Activated naive CD4-positive, alpha-beta T cell treated with anti-CD3 and anti-CD28 coated beads, Interleukin-2, amount 50 U/mL, for 16 hours (primary cell): Measurements from ENCODE around the gene LAMTOR2.

Experiments
- DNase-seq: peaks from one replicate; pipeline ENCODE4 v3.0.0-alpha.2; 2020

Gene LAMTOR2

DNA sequence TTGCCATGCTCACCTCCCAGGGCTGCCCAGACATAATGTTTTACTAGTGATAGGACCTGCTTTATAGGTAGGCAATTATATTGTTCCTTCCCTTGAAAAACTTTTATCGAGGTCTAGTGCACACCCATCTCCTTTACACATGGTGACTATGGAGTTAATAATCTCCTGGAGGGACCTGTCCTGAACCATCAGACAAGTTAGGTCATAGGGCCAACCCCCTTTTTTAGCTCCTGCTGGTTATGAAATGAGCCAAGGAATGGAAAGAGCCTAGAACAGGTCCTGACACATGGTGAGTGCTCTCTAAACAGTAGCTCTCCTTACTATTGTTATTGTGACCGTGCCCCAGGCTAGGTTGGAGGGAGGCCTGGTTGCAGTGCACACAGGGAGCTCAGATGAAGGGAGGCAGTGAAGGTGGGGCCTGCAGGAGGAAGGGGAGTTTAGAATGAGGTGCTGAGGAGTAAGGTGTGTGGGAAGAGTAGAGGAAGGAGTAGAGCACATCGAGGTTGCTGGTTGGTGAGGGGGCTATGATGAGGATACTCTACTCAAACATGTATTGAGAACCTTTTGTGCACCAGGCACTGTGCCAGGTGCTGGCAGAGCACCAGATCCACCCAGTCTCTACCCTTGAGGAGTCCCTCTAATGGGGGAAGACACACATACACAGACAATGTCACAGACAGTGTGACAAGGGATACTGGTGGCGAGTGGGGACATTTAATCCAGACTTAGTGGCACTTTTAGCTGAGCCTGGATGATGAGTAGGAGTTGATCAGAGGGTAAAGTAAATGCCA lies 45.8 kb downstream of the LAMTOR2 start:
- no peak for DNase-seq

DNA sequence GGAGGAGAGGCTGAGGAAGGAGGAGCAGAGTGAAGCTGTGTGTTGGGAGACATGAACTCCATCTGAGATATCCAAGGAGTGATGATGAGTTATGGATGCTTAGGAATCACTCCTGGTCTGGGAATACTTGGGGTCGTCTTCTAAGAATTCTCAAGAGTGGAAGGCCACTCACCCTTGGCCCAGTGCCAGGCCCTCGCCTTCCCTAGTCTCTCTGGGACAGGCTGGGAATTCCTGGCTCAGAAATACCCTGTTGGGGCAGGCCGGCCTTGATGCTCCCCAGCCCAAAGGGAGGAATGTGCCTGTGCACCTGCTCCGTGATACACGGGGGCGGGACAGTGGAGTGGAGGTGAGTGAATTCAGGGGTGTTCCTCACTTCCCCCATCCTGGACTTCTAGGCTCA lies 47.3 kb downstream of the LAMTOR2 start:
- DNase-seq: no peak

DNA sequence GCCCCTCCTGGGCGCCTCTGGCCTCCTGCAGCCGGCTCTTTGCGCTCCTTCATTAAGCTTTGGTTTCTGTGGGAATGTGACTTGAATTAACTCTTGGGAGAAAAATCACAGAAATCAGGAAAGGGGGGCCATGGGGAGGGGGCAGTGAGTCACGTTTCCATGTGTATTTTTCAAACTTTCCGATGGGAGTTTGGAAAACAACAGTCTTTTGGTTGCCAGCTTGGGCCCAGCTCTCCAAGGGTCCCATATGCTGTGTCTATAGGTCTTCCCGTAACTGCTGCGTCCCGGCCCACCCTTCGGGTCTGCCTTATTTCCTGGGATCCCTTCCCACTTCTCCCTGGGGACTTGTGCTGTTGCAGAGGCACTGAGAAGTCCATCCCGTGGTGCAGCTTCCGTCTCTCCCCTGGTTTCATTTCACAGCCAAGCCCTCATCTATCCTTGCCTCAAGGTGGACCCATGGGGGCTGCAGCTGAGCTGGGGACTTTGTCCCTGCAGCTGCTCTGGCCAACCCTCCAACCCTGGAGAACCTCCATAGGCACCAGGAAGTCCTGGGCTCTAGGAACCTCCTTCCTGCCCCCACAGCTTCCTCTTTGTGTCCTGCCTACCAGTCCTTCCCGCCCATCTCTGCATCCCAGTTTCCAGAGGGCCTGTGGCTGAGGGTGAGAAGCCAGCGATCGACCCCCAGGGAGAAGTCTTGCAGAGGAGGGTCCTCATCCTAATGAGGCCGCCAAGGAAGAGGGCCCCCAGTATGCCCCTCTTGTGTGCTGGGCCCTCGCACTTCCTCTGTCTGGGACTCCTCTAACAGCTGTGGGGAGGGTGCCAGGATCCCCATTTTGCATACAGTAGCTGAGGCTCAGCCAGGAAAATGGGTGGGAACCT lies 48.3 kb downstream of the LAMTOR2 start:
- DNase-seq: no peak

DNA sequence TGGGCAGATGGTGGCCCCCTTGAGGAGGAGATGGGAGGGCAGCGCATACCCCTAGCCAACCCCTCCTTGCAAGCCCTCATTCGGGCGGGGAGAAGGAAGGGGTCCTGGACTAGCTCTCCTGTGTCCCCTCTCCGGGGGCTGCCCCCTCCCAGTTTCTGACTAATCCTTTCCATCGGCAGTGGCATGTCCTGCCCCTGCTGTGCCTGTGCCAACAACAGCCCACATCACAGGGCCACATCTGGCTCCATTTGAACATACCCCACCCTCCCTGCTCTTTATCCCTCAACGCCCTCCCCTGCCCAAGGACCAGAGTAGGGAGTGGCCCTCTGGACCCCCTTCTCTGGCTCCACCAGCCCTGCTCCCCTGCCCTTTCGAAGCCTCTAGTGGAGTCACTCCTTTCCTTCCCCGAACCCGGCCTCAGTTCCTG lies 49.0 kb downstream of the LAMTOR2 start:
- peak; percentile 33 for DNase-seq

DNA sequence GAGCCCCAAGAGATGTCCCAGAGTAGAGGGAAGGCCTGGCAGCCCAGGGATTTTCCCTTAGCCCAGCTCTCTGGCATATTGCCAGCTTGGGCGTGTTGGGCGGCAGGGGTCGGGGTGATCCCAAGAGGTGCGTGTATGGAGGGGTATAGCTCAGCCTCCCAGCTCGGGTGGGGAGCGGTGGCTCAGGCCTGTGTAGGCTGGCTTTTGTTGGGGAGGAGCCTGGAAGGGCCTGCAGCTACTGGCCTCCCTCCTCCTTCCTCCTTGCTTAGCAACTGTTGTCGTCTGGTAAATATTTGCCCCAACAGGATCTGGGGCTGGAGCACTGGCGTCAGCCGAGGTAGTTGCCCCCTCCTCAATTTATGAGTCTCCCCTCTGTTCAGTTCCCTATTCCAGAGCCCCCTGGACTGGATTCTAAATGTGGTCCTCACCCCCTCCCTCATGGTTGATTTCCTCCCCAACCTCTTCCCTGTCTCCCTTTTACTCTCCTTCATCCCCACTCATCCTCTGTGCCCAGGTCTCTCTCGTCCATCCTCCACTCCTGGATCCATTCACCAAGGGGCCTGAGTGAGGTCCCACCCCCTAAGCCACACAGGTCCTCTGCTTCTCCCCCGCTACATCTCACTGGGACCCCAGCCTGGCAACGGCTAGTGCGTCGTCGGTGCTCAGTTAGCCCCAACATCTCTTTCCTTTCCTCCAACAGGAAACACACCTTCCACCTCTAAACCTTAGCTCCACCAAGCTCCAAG lies 49.7 kb downstream of the LAMTOR2 start:
- no peak for DNase-seq

DNA sequence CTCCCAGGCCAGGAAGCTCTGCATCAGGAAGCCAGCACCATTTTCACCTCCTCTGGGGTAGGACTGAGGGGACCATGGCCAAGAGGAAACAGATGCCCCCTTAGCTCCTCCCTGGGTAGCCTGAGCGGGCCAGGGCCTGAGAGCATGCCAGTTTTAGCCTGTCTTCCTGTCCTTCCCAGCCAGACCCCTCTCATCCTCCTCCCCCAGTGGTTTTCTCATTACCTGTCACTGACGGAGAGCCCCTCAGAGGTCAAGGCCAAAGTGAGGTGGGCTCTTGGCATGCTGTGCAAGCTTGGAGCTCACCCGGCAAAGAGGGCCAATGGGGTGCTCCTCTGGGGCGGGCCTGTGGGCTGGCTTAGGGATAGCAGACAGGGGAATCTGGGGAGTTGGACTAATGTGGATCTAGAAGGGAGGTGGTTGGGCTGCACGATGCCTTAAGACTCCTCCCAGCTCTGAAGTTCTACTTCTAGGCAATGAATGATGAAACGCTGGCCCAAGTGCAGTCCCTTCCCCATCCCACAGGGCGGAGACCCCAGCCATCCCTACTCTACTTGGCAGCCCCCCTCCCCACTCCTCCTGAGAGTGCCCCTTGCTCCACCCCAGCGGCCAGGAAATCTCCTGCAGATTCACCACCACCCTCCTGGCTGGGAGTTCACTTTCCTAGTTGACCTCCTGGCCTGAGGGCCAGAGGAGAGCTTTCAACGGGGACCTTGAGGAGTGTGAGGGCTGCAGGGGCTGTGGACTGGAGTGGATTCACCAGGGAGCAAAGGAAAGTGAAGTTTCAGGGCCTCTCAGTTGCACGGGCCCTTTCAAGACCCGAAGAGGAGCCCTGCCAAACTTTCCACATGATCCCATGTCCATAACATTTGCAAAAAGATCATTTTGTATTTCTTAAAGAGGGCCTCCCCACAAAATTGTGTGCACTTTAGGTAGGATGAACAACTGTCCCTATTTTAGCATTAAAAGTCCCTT lies 50.6 kb downstream of the LAMTOR2 start:
- no peak for DNase-seq

DNA sequence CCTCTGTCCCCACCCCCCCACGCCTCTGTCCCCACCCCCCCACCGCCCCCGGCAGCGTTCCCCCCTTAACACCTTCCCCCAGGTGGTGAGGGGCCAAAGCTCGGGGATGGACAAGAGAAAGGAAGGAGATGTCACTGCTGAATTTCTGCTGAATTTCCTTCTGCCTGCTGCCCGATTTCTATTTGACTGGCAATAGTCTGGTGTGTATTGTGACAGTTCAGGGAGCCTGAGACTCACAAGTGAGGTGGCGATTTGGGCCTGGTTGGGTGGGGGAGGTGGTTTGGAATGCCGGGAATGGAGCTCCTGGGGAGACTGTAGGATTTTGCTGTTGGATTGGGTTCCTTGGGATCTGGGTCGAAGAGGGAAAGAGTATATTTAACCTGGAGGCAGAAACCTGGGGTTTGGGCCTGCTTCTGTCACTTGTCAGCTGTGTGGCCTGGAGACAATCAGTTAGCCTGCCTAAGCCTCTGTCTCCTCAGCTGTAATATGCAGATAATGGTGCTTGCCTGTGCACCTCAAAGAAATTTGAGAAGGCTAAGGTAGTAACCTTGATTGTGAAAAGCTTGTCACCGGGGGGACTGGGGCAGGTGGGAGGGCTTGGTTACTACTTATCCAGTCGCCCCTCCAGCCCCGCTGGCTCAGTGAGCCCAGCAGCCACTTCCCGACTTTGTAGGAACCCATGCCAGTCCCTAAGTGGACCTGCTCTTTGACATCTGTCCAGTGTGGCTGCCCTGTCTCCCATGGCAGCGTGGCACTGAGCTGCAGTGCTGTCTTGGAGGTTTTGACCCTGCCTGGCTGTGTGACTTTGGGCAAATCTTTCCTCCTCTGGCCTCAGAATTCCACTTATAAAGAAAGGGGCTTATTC lies 52.3 kb downstream of the LAMTOR2 start:
- DNase-seq: no peak

DNA sequence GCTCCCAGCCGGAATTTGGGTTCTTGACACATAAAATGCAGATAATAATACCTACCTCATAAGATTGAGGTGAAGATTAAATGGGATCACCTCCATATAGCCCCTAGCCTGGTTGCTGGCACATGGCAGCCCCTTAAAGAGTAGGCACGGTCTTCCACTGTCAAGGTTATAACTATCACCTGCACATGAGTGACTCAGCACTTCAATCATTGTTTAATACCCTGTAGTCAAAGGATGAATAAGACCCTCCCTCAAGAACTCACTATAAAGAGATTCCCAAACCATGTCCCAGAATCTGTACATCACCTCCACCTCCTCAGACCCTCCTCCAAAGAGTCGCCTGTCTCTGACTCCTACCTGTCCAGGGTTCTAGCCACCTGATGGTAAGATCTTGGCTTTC lies 53.5 kb downstream of the LAMTOR2 start:
- no peak for DNase-seq
